Femur (tissue), 1 donor: Measurements from ENCODE around the gene CARM1.
A peak's percentile ranks its signal among the peaks of the same experiment; 100 is the strongest.
"Not testable (repeated sequence)": the region's sequence is repeated elsewhere in the genome, so short reads cannot be mapped to it uniquely, and the experiment has no call there.

Experiments
- DNase-seq: peaks from one replicate; pipeline ENCODE4 v3.0.0-alpha.2; 2017

Gene CARM1

DNA sequence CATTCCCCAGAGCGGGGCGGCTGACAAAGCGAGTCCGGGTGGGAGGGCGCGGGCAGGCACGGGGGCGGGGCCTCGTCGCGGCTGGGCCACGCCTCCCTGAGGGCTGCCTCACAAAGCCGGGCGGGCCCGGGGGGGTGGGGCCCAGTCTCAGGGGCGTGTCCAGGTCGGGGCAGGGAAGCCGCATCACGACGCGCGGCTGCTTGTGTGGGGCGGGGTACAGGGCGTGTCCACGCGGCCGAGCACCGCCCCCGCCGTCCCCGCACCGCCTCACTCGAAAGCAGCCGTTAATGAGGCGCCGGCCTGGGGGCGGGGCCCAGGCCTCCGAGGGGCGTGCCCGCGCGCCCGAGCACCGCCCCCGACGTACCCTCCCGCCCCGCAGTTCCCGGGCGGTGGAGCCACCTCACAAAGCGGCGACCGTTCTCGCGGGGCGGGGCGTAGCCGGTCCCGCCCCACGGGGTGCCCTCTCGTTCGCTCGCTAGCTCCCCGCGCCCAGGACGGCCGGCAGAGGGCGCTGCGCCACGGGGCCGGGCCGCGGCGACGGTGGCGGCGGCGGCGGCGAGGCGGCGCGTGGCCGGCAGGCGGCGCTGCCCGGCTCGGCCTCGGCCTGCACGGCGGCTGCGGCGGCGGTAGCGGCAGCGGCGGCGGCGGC, at the start of gene CARM1:
CARM1 (plus strand) TSS at position 599 of the 649 bp plus-strand sequence. CDS start 150 bp downstream, outside the sequence.
- DNase-seq = peak; percentile 100

DNA sequence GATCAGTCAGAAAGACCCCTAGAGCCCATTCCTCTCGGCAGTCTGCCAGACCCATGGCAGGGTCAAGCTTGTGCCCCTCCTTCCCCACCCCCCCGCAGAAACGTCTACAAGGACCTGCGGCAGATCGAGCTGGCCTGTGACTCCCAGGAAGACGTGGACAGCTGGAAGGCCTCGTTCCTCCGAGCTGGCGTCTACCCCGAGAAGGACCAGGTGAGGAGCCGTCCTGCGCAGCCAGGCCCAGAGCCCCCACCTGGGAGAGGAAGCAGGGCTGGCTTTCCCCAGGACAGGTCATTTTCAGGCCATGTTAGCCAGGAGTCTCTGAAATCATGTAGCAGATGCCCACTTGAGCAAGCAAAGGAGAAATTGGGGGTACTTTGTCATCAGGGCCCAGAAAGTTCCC, 47.7 kb upstream of the CARM1 start:
- DNase-seq = no peak

DNA sequence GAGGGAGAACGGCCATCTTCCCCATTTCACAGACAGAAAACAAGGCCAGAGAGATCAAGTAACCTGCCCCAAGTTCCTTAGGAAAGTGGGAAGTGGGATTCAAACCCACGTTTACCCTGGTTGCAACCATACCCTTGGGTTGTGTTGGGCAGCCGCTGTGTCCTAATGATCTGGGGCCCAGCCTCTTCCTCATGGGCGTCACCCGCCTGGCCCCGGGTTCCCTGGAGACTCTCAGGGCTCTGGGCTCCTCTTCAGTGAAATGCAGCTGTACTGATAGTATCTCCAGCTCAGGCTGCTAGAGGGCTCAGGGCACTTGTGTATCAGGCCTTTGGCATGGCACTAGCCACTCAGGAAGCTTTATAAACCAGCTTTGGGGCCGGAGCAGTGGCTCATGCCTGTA, 45.1 kb upstream of the CARM1 start:
- DNase-seq = no peak

DNA sequence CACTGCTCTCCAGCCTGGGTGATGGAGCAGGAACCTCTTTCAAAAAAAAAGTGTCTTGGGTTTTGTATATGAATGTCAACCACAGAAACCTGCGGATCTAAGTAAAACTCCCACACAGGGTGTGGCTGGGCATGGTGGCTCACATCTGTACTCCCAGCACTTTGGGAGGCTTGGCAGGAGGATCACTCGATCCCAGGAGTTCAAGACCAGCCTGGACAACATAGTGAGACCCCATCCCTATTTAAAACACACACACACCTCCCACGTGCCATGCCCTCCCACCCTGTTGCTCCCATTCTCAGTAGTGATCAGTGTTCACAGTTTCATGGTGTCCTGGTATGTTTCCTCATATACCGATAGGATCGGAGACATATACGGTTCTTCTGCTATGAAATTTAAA, 44.5 kb upstream of the CARM1 start:
- no peak for DNase-seq

DNA sequence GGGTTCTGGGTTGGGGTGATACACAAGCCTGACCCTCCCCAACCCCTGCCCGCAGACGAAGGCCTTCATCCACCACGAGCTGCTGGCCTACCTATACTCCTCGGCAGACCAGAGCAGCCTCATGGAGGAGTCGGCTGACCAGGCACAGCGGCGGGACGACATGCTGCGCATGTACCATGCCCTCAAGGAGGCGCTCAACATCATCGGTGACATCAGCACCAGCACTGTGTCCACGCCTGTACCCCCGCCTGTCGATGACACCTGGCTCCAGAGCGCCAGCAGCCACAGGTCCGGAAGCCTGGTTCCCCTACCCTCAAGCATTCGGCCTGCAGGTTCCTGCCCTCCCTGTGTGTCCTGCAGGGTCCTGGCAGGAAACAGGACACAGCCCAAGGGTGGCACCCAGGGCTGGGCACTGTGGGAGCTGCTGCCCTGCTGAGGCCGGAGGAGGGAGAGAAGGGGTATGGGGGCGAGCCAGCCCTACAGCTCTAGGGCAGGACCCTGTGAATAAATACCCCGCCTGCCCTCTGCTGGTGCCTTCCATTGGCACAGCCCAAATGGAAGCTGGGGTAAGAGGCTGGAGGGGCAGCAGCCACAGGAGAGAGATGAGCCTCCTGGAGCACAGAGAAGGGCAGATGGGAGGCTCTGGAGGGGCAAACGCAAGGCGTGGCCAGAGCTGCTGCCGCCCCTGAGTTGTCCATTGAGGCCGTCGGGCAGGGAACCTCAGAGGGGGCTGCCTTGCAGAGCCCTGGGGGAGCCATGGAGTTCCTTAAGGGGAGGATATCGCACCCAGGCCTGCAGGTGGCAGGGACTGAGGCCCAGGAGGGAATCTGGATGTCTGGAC, 42.2 kb upstream of the CARM1 start:
- DNase-seq = no peak

DNA sequence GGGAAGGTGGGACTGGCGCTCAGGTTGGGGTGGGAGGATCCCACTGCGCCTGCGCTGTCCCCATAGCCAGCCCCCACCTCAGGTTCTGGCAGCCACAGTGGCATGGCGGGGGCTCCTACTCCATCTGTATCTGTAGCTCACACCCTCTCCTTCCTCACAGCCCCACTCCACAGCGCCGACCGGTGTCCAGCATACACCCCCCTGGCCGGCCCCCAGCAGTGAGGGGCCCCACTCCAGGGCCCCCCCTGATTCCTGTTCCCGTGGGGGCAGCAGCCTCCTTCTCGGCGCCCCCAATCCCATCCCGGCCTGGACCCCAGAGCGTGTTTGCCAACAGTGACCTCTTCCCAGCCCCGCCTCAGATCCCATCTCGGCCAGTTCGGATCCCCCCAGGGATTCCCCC, 41.4 kb upstream of the CARM1 start:
- no peak for DNase-seq

DNA sequence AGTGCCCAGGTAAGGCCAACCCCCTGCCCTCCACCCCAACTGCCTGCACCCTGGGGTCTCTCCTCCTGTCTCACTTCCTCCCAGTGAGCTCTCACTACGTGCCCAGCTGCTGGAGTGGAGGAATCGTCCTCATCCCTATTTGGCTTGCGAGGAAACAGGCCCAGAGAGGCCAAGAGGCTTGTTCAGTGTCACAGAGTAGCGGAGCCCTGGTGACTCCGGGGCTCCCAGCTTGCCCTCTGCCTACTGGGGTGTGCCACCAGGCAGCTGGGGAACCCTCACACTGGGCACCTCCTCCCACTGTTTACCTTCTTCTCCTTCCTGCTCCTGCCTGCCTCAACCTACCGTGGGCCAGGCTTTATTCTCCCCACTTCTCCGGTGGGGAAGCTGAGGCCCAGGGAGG, 41.0 kb upstream of the CARM1 start:
- DNase-seq = no peak

DNA sequence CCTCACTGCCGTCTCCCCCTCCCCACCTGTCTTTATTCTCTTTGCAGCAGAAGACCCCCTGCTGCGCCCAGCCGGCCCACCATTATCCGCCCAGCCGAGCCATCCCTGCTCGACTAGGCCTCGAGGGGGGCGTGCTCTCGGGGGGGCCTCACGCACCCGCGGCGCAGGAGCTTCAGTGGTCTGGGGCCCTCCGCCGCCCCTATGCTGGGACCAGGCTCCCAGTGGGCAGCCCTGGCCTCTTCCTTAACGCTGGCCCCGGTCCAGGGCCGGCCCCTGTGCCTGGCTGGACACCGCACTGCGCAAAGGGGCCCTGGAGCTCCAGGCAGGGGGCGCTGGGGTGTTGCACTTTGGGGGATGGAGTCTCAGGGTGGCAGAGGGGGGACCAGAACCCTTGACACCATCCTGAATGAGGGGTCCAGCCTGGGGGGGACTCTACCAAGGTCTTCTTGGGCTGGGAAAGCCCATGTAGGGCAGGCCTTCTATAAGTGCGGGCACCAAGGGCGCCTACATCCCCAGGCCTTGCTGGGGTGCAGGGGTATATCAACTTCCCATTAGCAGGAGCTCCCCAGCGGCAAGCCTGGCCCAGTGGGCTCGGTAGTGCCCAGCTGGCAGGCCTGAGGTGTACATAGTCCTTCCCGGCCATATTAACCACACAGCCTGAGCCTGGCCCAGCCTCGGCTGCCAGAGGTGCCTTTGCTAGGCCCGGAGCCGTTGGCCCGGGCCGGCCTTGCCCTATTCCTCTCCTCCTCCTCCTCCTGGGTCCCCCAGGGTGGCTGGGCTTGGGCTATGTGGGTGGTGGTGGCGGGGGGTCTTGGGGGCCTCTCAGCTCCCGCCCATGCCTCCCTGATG, 40.2 kb upstream of the CARM1 start:
- no peak for DNase-seq

DNA sequence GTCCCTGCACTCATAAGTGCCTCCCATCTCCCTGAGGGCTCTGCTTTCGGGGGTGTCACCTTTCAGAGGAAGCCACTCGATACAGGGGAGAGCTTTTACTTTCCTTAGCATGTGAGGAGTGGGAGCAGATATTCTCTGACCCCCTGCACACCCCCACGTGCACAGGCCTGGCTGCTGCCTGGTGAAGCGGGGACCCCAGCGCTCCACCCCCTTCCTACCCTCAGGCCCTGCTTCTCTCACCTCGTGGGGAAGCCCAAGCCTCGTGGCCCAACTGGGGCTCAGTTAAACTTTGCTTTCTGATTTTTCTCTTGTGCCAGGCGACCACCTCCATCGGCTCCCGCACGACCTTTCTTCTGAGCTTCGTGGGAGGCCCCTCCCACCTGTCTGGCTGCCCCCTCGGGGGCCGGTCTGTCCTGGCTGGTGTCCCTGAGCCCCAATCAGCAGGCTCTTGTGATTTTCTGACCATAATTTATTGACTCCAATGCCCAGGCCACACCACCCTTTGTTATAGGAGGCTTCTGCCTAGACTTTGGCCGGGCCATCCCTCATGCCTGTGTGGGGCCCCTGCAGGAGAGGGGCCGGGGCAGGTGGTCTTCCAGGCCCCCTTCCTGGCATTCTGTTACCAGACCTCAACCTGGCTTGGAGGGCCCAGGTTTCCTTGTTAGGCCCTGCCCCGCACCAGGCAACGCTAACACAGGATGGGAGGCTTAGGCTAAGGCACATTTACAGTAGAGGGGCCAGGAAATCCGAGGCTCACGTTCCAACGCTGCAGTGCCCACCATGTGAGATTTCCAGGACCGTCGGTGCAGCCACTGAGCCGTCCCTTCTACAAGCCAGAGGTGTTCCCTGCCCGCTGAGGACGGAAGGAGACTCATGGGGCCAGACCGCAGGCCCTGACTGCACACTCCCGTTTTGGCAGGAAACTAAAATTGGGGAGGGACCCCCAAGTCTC, 39.1 kb upstream of the CARM1 start:
- DNase-seq = no peak

DNA sequence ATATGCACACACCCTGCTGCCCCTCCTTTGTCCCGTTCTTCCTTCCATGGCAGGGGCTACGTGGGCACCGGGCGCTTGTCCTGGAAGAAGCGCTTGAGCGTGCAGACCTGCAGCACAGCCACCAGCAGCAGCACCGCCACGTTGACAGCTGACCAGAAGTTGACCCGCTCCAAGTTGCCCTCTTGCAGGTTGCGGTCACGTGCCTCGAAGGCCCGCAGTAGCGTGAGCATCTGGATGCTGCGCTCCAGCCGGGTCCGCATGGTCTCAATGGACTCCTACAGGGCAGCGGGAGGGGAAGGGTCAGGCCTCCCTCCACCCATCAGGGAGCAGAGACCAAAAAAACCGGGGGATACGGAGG, 38.4 kb upstream of the CARM1 start:
- DNase-seq = no peak

DNA sequence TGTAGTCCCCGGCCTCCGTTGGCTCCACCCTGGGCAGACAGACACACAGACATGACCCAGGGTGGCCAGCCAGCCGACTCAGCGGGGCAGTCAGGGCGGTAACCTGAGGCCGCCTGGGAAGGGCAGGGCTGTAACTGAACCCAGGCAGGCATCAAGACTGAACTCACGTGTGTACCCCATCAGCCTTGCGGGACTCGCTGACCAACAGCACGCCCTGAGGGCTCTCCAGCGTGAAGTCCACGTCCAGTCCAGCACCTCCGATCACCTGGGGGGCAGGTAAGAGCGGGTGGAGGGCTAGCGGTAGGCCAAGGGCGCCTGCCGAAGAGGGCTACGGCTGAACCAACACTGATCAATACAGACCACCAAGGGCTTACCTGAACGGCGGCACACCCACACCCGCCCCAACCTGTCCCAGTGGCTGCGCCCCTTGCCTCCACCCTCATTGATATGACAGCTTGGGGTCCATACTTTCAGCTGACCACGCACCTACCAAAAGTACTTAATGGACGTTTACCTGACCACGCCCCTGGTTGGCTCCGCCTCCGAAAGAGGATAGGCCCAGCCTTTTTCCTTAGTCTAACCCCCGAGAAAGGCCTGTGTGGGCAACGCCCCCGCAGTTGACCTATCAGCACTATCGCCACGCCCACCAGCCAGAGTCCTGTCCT, 36.1 kb upstream of the CARM1 start:
- DNase-seq = no peak

DNA sequence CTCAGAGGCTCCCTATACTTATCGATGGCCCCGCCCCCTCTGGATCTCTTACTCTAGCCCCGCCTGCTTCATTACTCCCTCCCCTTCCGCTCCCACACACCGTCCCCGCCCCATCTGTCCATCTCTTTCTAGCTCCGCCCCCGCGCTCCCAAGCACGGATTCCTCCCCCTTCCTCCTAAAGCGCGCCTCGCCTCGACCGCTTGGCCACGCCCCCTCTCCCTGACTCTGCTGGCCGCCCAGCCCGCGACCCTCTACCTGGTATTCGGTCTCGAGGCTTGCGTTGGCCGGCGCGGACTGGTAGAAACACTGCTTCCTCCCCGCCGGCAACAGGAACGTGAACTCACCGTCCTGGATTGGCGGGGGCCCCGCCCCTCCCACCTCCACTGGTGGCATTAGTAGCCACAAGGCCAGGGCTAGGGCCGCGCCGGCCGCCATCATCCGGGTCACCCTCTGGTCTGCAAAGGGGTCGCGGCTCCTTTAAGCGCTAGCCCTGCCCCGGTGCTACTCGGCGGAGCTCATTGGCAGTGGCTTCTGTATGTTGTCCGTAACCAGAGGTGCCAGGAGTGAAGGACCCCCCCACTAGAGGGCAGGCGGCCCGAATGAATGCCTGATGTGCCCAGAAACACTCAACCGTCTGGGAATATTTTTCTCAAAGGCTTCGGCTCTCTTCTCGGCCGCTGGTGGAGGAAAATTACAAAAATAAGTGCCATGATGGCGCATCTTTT, 35.4 kb upstream of the CARM1 start, which contains the start of gene TMED1:
TMED1 (minus strand) TSS at position 459 of the 725 bp plus-strand sequence; CDS start at position 438, 21 bp downstream.
- DNase-seq = peak; percentile 99

DNA sequence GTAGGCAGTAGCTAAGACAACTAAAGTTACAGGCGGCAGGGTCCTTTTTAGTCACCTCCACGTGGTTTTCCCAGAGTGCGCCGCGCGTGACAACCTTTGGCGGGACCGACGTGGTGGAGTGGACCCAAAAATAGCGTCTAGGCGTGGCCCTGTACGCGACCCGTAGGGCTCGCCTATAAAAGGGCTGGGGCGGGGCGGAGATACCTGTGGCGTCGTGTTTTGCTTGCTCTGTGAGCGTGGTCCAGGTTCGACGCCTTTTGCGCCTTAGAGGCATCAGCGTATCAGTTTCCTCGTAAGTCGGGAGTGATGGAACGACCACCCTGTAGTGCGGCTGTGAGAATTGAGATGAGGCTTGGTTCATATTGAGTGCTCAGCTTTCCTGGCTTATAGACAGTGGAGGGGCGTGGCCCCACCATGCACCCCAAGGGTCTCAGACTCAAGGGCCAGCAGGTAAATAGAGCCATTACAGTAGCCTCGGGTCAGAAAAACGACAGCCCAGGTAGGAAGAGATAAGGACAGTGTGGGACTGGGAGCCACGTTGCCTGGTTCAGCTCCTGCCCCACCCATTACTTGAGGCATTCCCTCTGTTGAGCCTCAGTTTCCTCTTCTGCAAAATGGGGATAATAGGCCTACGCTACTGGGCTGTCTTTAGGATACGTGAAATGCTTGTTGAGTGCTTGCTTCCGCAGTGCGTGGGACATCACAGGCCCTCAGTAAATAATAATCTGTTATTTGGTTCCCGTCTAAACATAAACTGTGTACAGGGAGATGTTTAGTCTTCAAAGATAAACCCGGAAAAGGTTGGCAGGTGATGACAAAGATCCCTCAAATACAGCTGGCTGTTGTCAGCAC, 34.6 kb upstream of the CARM1 start:
- no peak for DNase-seq

DNA sequence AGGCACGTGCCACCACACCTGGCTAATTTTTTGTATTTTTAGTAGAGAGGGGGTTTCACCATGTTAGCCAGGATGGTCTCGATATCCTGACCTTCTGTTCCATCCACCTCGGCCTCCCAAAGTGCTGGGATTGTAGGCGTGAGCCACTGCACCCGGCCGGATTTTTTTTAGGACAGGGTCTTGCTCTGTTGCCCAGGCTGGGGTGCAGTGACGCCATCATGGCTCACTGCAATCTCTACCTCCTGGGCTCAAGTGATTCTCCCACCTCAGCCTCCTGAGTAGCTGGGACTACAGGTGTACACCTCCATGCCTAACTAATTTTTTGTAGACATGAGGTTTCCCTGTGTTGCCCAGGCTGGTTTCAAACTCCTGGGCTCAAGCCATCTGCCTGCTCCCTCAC, 33.7 kb upstream of the CARM1 start:
- not testable (repeated sequence) for DNase-seq

DNA sequence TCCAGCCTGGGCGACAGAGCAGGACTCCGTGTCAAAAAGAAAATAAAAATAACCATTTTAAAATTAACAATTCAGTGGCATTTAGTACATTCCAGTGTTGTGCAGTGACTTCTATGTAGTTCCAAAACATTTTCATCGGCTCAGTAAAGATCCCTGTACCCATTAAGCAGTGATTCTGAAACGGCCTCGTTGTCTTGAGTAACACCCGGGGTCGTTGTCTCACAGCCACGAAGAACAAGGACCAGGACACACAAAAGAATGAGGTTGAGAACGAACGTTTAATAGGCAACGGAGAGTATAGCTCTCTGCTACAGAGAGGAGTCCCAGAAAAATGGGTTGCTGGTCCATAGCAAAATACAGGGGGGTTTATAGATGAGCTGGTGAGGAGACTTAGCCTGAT, 33.0 kb upstream of the CARM1 start:
- no peak for DNase-seq

DNA sequence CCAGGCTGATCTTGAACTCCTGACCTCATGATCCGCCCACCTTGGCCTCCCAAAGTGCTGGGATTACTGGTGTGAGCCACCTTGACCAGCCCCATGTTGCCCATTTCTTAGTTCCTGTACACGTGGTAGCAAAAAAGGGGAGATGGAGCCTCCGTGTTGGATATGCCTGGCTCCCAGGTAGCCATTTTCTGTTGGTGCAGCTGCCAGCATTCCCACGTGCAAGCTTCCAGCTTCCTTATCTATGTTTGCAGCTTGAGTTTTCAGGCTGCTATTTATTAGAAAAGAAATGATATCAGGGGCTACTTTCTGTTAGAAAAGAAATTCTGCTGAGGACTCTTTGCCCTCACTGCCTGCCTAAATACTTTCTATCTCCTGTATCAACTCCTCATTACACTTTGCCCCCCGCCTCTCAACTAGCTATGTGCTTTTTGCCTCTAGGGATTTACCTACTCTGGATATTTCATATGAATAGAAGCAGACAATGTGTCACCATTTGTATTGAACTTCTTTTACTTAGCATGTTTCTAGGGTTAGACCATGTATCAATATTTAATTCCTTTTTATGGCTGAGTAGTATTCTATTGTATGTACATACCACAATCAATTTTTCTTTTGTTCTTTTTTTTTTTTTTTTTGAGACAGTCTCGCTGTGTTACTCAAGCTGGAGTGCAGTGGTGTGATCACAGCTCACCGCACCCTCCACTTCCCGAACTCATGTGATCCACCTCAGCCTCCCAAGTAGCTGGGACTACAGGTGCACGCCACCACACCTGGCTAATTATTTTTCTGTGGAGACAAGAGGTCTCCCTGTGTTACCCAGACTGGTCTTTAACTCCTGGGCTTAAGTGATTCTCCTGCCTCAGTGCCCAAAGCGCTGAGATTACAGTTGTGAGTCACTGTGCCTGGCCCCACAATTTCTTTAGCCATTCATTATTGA, 32.0 kb upstream of the CARM1 start:
- DNase-seq = no peak

DNA sequence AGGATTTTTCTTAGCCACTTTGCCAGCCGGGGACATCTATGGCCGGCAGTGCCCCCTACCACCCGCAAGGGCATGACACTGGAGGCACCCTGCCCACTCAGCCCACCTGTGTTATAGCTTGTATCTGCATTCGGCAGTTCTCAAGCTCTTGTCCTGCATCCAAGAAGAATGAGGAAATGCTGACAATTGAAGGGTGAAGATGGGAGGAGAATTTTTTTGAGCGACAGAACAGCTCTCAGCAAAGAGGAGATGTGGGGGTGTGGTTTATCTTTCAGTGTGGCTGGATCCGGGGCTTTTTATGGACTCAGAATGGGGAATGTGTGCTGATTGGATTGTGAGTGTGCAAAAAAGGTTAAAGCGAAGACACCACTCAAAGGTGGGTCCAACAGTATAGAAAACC, 28.6 kb upstream of the CARM1 start:
- DNase-seq = no peak

DNA sequence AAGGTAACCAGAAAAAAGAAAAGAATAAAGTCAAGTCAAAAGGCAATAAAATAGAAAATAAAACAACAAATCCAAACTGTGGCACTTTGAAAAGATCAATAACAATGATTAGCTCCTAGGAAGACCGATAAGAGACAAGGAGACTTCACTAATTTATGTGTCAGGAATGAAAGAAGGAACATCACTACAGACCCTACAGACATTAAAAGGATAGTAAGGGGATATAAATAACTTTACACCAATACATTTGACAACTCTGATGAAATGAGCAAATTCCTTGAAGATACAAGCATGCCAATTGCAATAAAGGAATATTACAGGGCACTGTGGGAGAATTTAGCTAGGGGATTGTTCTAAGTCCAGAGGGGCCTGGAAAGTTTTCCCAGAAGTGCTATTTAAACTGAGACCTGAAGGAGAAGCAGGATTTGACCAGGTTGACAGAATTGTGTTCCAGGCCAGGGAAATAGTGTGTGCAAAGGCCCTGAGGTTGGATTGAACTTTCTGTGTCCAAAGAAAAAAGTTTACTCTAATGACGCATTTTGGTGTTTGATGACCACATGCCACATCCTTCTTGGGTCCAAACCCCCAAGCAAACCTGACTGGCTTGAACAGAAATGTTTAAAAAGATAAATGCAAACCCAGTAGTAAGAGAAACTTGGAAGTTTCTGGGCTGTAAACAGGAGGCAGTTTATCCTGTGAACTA, 24.7 kb upstream of the CARM1 start:
- DNase-seq = no peak
